Measurements from ENCODE around the gene EPG5.
"Not testable (repeated sequence)": the region's sequence is repeated elsewhere in the genome, so short reads cannot be mapped to it uniquely, and the experiment has no call there.

EPG5 gene

GRCh38 chr18:45967007-45967706 lies at the start of gene EPG5:
EPG5 (minus strand) TSS chr18:45967329; CDS start chr18:45967239, 90 bp downstream.
- in situ Hi-C loops (cut with HindIII; ENCODE audit: low sequenced_read_pairs): no loop called here

DNA sequence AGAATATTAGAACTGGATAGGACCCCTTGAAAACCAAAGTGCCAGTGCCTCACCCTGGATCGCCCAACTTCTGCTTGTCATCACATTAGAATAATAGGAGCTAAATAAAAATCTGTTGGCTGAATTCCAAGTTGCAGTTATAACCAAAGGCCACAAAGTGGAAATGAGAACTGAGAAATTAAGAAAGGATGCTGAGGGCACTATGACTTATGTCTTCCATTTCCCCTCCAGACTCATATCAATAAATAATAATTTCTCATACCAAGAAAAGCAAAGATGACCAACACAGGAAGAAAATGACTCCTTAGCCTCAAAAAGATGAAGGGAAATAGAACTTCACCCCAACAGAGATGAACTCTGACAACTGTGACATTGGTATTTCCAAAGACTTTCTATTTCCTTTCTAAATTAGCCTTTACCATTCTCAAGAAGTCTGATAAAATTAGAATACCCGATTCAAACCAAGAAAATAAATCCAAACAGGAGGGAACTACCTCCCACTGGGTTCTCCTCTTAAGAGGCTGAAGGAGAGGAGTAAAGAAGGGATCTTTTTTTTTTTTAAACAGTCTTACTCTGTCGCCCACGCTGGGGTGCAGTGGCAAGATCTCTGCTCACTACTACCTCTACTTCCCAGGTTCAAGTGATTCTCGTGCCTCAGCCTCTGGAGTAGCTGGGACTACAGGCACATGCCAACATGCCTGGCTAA lies 46.5 kb upstream of the EPG5 start:
- in situ Hi-C loops (cut with HindIII; ENCODE audit: low sequenced_read_pairs): no loop called here

GRCh38 chr18:46010676-46011075 lies 43.5 kb upstream of the EPG5 start:
- in situ Hi-C loops (cut with HindIII; ENCODE audit: low sequenced_read_pairs): no loop called here

DNA sequence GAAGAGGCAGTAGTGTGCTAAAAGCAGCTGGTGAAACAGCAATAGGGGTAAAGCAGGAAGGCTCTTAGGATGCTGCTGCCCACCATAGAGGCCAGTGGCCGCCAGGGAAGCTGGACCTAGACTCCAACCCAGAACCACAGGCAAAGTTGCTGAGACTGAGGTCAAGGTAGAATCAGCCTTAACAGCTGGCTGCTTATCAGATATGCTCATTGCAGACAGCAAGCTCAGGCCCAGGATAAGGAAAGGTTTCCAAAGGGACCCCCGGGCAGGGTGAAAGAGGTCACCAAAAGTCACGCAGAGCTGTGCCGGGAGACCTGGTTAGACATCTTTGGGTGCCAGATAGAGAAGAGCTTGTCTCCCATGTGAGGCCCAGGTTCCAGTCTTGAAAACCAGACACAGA lies 42.9 kb upstream of the EPG5 start:
- in situ Hi-C loops (cut with HindIII; ENCODE audit: low sequenced_read_pairs): no loop called here

DNA sequence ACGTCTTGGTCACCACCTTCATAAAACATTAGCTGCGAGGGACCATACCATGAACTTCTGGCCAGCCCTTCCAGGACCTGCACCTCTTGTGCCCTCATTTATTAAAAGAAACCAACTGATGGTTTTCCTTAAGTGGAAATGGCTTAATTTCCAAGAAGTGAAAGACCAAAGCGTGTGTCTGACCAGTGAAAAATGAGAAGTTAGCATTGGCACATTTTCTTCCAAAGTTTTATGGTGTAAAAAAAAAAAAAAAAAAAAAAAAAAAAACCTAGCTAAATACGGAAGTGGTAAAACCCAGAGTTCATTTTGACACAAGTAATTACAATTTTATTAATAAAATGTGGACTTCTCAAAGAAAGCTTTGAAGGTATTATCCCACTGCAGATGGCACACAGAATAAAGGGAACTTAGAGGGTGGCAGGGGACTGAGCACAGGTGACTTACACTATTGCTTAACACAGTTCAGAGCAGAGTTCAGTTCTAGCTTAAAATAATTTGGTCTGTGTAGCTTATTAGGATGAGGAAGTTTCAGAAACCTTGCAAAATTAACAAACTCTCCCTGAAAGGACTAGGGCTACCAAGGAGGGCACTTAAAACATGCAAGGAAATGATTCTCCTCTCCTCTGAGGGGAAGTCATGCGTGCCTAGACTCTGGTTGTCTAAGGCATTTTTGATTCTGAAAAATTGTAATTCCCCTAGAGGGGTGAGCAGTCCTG lies 42.2 kb upstream of the EPG5 start:
- in situ Hi-C loops (cut with HindIII; ENCODE audit: low sequenced_read_pairs): no loop called here

DNA sequence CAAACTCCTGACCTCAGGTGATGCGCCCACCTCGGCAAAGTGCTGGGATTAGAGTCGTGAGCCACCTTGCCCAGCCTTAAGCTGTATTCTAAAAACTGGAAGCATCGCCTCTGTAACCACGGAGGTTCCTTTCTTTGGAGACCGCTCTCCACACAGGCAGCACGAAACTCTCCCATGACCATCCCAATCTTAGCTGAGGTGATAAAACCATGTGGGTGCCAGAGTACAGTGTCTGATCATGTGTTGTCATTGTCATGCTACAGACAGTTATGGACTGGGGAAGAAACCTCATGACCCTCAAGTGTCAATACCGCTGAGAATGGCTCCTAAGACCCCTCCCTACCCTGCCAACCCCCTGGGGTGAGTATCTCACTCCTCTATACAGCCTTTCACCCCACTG lies 41.4 kb upstream of the EPG5 start:
- in situ Hi-C loops (cut with HindIII; ENCODE audit: low sequenced_read_pairs): no loop called here

- in situ Hi-C loops (cut with HindIII; ENCODE audit: low sequenced_read_pairs): no loop called here
Observed at GRCh38 chr18:46007165-46007564, 40.0 kb upstream of the EPG5 start.

- in situ Hi-C loops (cut with HindIII; ENCODE audit: low sequenced_read_pairs): no loop called here
Observed at GRCh38 chr18:46002934-46003333, 35.8 kb upstream of the EPG5 start.

GRCh38 chr18:46001892-46002291 lies 34.8 kb upstream of the EPG5 start:
- in situ Hi-C loops (cut with HindIII; ENCODE audit: low sequenced_read_pairs): no loop called here

DNA sequence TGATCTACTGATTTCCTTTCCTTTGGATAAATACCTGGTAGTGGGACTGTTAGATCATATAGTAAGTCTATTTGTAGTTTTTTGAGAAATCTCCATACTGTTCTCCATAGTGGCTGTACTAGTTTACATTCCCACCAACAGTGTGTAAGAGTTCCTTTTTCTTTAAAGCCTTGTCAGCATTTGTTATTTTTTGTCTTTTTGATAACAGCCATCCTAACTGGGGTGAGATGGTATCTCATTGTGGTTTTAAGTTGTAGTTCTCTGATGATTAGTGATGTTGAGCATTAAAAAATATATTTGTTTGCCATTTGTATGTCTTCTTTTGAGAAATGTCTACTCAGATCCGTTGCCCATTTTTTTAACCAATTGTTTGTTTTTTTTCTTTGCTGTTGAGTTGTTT lies 33.9 kb upstream of the EPG5 start:
- in situ Hi-C loops (cut with HindIII; ENCODE audit: low sequenced_read_pairs): no loop called here

DNA sequence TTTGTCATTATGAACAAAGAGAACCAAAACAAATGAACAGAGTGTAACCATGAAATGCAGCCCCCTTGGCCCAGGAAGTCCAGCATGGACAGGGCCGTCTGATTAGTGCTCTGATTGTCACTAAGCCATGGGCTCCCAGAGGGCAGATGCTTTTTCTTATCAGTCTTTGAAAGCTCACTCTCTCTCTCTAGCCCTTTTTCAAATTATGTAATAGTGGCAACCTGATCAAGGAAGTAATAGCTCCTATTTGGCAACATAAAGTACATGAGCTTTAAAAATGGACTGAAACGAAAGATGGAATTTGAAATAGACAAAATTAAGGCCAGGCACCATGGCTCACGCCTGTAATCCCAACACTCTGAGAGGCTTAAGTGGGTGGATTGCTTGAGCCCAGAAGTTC lies 32.4 kb upstream of the EPG5 start:
- in situ Hi-C loops (cut with HindIII; ENCODE audit: low sequenced_read_pairs): no loop called here

- in situ Hi-C loops (cut with HindIII; ENCODE audit: low sequenced_read_pairs): no loop called here
Observed at GRCh38 chr18:45998244-45998643, 31.1 kb upstream of the EPG5 start.

GRCh38 chr18:45997700-45998151 lies 30.6 kb upstream of the EPG5 start:
- in situ Hi-C loops (cut with HindIII; ENCODE audit: low sequenced_read_pairs): no loop called here

- in situ Hi-C loops (cut with HindIII; ENCODE audit: low sequenced_read_pairs): no loop called here
Observed at GRCh38 chr18:45995461-45995860, 28.3 kb upstream of the EPG5 start.

DNA sequence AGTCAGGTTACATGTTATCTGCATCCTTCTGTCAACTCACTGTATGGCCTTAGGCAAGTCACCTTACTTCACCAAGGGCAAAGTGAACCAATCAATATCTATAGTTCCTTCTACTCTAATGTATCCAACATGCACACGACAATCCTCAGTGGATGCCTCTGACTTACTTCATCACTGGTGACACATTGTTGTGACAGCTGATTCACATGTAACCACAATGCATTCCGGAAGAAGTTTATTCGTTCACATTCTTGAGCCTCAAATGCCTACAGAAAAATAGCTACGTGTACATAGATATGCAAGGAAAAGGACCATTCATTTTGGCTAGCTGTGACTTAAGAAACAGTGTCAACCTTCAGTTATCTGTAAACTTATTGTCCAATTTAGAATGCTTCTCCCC lies 26.3 kb upstream of the EPG5 start:
- in situ Hi-C loops (cut with HindIII; ENCODE audit: low sequenced_read_pairs): no loop called here

DNA sequence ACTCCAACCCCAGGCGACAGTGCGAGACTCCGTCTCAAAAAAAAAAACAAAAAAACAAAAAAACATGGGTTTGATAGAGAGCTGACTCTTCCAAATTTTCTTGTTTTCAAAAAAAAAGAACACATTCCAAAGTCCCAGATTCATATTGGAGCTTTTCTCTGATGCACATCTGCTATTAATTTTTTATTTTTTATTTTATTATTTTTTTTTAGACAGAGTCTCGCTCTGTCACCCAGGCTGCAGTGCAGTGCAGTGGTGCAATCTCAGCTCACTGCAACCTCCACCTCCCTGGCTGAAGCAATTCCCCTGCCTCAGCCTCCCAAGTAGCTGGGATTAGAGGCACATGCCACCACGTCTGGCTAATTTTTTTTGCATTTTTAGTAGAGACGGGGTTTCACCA lies 25.4 kb upstream of the EPG5 start:
- in situ Hi-C loops (cut with HindIII; ENCODE audit: low sequenced_read_pairs): not testable (repeated sequence)

DNA sequence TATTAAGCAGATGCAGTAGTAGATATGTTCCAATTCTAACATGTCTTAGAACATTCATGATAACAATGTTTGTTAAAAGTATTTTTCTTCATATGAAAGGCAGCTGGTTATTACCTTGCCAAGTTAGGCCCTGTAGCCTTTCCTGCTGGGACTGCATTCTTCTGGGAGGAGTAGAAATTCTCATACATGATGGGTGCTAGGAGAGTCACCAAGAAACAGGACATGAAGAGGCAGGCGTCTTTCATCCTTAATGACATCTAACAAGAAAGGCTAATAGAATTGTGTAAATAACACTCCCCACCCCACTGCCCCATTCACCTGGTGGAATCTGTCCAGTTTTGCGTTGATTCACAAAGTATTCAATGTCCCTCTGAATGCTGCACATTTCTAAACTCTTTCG lies 24.7 kb upstream of the EPG5 start:
- in situ Hi-C loops (cut with HindIII; ENCODE audit: low sequenced_read_pairs): no loop called here

DNA sequence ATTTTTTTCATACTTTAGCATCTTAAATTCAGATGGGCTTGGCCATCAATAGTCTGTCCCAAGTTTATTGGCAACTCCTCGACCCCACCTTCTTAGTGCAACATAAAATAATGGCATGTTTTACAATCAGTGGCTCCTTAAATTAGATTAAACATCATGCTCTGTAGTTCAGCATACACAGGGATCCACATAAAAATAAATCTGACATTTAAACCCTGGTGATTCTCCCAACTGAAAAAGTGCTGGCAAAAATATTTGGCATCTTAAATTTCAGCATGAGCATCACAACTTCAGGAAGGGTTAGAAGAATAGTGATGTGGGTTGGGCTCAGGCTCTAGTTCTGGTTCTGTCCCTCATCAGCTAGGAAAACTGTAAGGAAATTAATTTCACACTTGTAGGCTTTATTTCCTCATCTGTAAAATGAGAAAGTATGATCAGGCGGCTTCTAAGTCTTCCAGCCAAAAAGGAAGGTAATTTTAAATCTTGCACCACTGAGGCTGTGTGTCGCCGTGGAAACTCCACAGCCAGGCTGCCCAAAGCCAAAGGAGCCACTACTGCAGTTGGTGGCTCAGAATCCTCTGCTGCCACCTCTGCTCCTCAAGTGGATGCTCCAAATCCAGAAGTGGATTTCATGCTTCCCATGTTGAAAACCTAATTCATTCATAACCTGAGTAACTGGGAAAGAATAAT lies 17.6 kb upstream of the EPG5 start:
- in situ Hi-C loops (cut with HindIII; ENCODE audit: low sequenced_read_pairs): no loop called here

DNA sequence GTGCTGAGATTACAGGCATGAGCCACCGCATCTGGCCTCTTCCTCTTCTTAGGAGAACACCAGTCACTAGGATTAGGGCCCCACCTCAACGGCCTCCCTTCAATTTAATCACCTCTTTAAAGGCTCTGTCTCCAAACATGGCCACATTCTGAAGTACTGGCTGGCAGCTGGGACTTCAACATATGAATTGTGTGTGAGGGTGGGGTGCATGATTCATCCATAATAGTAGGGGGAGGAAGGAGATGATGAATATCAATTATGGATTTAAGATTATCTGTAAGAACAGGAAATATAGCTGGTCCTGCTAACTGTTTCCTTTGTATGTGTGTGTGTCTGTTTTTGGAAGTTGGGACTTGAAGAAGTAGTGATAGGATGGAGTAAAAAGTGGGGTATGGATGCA lies 14.7 kb upstream of the EPG5 start:
- in situ Hi-C loops (cut with HindIII; ENCODE audit: low sequenced_read_pairs): no loop called here

DNA sequence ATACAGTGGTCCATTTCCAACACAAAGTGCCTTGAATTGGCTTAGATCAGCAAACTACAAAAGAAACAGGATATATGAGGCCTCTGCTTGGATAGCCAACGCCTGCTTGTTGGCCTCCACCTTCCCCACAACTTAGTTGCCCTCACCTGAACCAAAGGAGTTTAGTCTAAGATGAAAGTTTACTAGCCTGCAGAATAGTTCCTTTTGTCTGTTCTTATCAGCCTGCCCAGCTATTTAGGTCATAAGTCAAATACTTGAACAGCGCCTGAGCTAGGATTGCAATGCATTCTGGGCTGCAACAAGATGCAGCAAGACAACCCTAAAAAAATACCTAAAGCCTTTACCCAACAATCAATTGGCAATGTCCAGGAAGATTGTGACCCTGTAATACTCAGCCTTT lies 13.1 kb upstream of the EPG5 start:
- in situ Hi-C loops (cut with HindIII; ENCODE audit: low sequenced_read_pairs): no loop called here

GRCh38 chr18:45978084-45978483 lies 11.0 kb upstream of the EPG5 start:
- in situ Hi-C loops (cut with HindIII; ENCODE audit: low sequenced_read_pairs): no loop called here

Data from endothelial cell of hepatic sinusoid (primary cell).